Measurements from ENCODE around the gene KIF20A.

The KIF20A gene

GRCh38 chr5:138178516-138179276 is at the start of gene KIF20A, which contains the start of gene BRD8:
TSS of gene KIF20A (plus strand) at chr5:138179112. CDS start at chr5:138179681, 569 bp downstream.
TSS of gene BRD8 (minus strand) at chr5:138178630. CDS start at chr5:138178614, 16 bp downstream.
- peak within 1 kb of the TSS; percentile 66 to 83 for H3K4me3 ChIP-seq
- no peaks in the 10 kb centered on the region for H3K27me3 ChIP-seq
- peaks cover 16 to 43% (median 18%) of the 10 kb centered on the region in 3 donors for H3K36me3 ChIP-seq
- H3K27ac ChIP-seq, result peak within 1 kb of the TSS; percentile 77 to 78
- H3K9me3 ChIP-seq, result no peaks in the 10 kb centered on the region
- H3K4me1 ChIP-seq, result peaks cover 6 to 28% (median 21%) of the 10 kb centered on the region in 4 donors
- no peak for TF ChIP-seq CTCF (IDR thresholded peaks at IDR 0.05)
- DNase-seq, result peak; percentile 97 to 98
- intact Hi-C loops (cut with DNase I; ENCODE audit: low total_unique reads), result no loop called here

- H3K4me3 ChIP-seq, result no peak overlapping the region
- peaks cover 0 to 3% of the 10 kb centered on the region in 2 donors for H3K27me3 ChIP-seq
- no peaks in the 10 kb centered on the region for H3K36me3 ChIP-seq
- no peak for TF ChIP-seq CTCF (IDR thresholded peaks at IDR 0.05)
- no peaks in the 10 kb centered on the region for H3K9me3 ChIP-seq
- no peak overlapping the region for H3K27ac ChIP-seq
- intact Hi-C loops (cut with DNase I; ENCODE audit: low total_unique reads), result no loop called here
- no peaks in the 10 kb centered on the region for H3K4me1 ChIP-seq
- no peak for DNase-seq
Observed at GRCh38 chr5:138129347-138129746, 49.6 kb upstream of the KIF20A start.

GRCh38 chr5:138132543-138132942 is 46.4 kb upstream of the KIF20A start:
- H3K36me3 ChIP-seq, result no peaks in the 10 kb centered on the region
- intact Hi-C loops (cut with DNase I; ENCODE audit: low total_unique reads), result loop anchor here (5.0 kb wide), 2 partner anchors 55 to 355 kb away; no protein-coding TSS in a partner anchor
- H3K4me3 ChIP-seq, result no peak overlapping the region

GRCh38 chr5:138138949-138139780 is 39.7 kb upstream of the KIF20A start, which contains the start of gene NME5:
TSS of gene NME5 (minus strand) at chr5:138139428. CDS start at chr5:138138780, 648 bp downstream.
- Histone ChIP-seq H3K27ac (no peak within 1 kb of the TSS), H3K36me3 (no peaks in the 10 kb centered on the region), H3K27me3 (no peaks in the 10 kb centered on the region), H3K9me3 (no peaks in the 10 kb centered on the region), H3K4me1 (peaks cover 0 to 11% (median 4%) of the 10 kb centered on the region in 4 donors), H3K4me3 (peak within 1 kb of the TSS; percentile 50 to 54)
- TF ChIP-seq CTCF (IDR thresholded peaks at IDR 0.05), result no peak
- intact Hi-C loops (cut with DNase I; ENCODE audit: low total_unique reads), result no loop called here
- peak in 1 of 2 donors; percentile 30 for DNase-seq

More at GRCh38 chr5:138132543-138132942, 46.4 kb upstream of the KIF20A start:
- no peak for DNase-seq
- Histone ChIP-seq H3K27me3 (no peaks in the 10 kb centered on the region), H3K4me1 (no peaks in the 10 kb centered on the region), H3K9me3 (no peaks in the 10 kb centered on the region), H3K27ac (no peak overlapping the region)
- TF ChIP-seq CTCF (IDR thresholded peaks at IDR 0.05), result no peak

GRCh38 chr5:138139781-138140090 is 39.2 kb upstream of the KIF20A start:
- no peaks in the 10 kb centered on the region for H3K9me3 ChIP-seq
- peaks cover 0 to 11% (median 4%) of the 10 kb centered on the region in 4 donors for H3K4me1 ChIP-seq
- H3K27ac ChIP-seq, result no peak overlapping the region
- H3K4me3 ChIP-seq, result peak overlapping the region in 1 of 2 donors; percentile 50
- TF ChIP-seq CTCF (IDR thresholded peaks at IDR 0.05), result no peak
- no peak for DNase-seq
- intact Hi-C loops (cut with DNase I; ENCODE audit: low total_unique reads), result loop anchor here (5.0 kb wide), 1 partner anchor 1497 kb away; no protein-coding TSS in a partner anchor
- H3K36me3 ChIP-seq, result no peaks in the 10 kb centered on the region
- H3K27me3 ChIP-seq, result no peaks in the 10 kb centered on the region

All from tibial artery (tissue), 4 donors.